WTC11 (cell line): ENCODE measurements around the gene NUDT19. TPM values are rescaled to one million over a fixed set of nuclear protein-coding genes. Genes with fewer than 3 reads are reported as not detected.

Experiments
- ATF2 ChIP-seq: sonication (generic); formaldehyde crosslinking; IDR thresholded peaks from 2 replicates; pipeline ENCODE4 v1.8.1; 2022; ENCODE audit warnings: low read depth, missing genetic modification reagents, borderline replicate concordance
- ATF6 ChIP-seq: sonication (generic); formaldehyde crosslinking; IDR thresholded peaks from 2 replicates; pipeline ENCODE4 v1.8.1; 2023; ENCODE audit warnings: mild to moderate bottlenecking, missing genetic modification reagents
- ELF4 ChIP-seq: sonication (generic); formaldehyde crosslinking; IDR thresholded peaks from 2 replicates; pipeline ENCODE4 v1.8.1; 2022; ENCODE audit warnings: low read depth, mild to moderate bottlenecking, moderate library complexity, missing genetic modification reagents
- EMX1 ChIP-seq: fragments of 250-450 bp; sonication (Bioruptor Pico); IDR thresholded peaks from 2 replicates; pipeline ENCODE4 v1.8.0; 2021; ENCODE audit warnings: mild to moderate bottlenecking
- ESRRA ChIP-seq: sonication (generic); formaldehyde crosslinking; IDR thresholded peaks from 2 replicates; pipeline ENCODE4 v1.8.1; 2022; ENCODE audit warnings: mild to moderate bottlenecking, missing genetic modification reagents, borderline replicate concordance
- FOXP1 ChIP-seq: sonication (generic); formaldehyde crosslinking; IDR thresholded peaks from 2 replicates; pipeline ENCODE4 v1.8.0; 2022; ENCODE audit warnings: missing genetic modification reagents, mild to moderate bottlenecking, moderate library complexity, borderline replicate concordance
- JAZF1 ChIP-seq: fragments of 250-450 bp; sonication (Bioruptor Pico); IDR thresholded peaks from 2 replicates; pipeline ENCODE4 v1.9.0; 2021; ENCODE audit warnings: moderate library complexity, mild to moderate bottlenecking, inconsistent platforms
- RELA ChIP-seq: sonication (generic); formaldehyde crosslinking; IDR thresholded peaks from 2 replicates; pipeline ENCODE4 v1.8.1; 2022; ENCODE audit warnings: missing genetic modification reagents, mild to moderate bottlenecking, borderline replicate concordance
- USF1 ChIP-seq: sonication (generic); formaldehyde crosslinking; IDR thresholded peaks from 2 replicates; pipeline ENCODE4 v1.8.0; 2022; ENCODE audit warnings: mild to moderate bottlenecking, missing genetic modification reagents
- ZBTB43 ChIP-seq: sonication (generic); formaldehyde crosslinking; IDR thresholded peaks from 2 replicates; pipeline ENCODE4 v1.8.1; 2023; ENCODE audit warnings: mild to moderate bottlenecking, missing genetic modification reagents
- ZNF138 ChIP-seq: sonication (generic); formaldehyde crosslinking; conservative IDR thresholded peaks from 2 replicates; pipeline ENCODE4 v1.8.1; 2022; ENCODE audit warnings: mild to moderate bottlenecking, moderate library complexity, missing genetic modification reagents
- ZNF219 ChIP-seq: sonication (generic); formaldehyde crosslinking; IDR thresholded peaks from 2 replicates; pipeline ENCODE4 v1.8.0; 2023; ENCODE audit warnings: missing genetic modification reagents, mild to moderate bottlenecking, borderline replicate concordance
- ZNF317 ChIP-seq: sonication (generic); formaldehyde crosslinking; IDR thresholded peaks from 2 replicates; pipeline ENCODE4 v1.8.1; 2023; ENCODE audit warnings: low read depth, mild to moderate bottlenecking, moderate library complexity, missing genetic modification reagents, borderline replicate concordance
- ZNF423 ChIP-seq: fragments of 250-450 bp; sonication (Bioruptor Pico); IDR thresholded peaks from 2 replicates; pipeline ENCODE4 v2.1.2; 2022; ENCODE audit warnings: mild to moderate bottlenecking, moderate library complexity
- total RNA-seq: library from RNA; stranded (reverse); gene quantifications from 3 replicates; pipeline ENCODE4 v1.2.3, GENCODE V29; 2021
- TF ChIP-seq, protein P1 (sequence below): fragments of 250-450 bp; sonication (Bioruptor Pico); IDR thresholded peaks from 2 replicates; pipeline ENCODE4 v2.1.2; 2022; ENCODE audit warnings: mild to moderate bottlenecking, moderate library complexity
- TF ChIP-seq, protein P2 (sequence below): fragments of 250-450 bp; sonication (Bioruptor Pico); IDR thresholded peaks from 2 replicates; pipeline ENCODE4 v1.9.0; 2021; ENCODE audit warnings: mild to moderate bottlenecking, borderline replicate concordance
- TF ChIP-seq, protein P3 (sequence below): sonication (generic); formaldehyde crosslinking; IDR thresholded peaks from 2 replicates; pipeline ENCODE4 v1.8.0; 2022; ENCODE audit warnings: mild to moderate bottlenecking, missing genetic modification reagents
- TF ChIP-seq, protein P4 (sequence below): sonication (generic); formaldehyde crosslinking; IDR thresholded peaks from 2 replicates; pipeline ENCODE4 v1.8.1; 2022; ENCODE audit warnings: missing genetic modification reagents, borderline replicate concordance
- TF ChIP-seq, protein P5 (sequence below): fragments of 250-450 bp; sonication (Bioruptor Pico); conservative IDR thresholded peaks from 2 replicates; pipeline ENCODE4 v1.9.0; 2021; ENCODE audit warnings: mild to moderate bottlenecking
- TF ChIP-seq, protein P6 (sequence below): sonication (generic); formaldehyde crosslinking; conservative IDR thresholded peaks from 2 replicates; pipeline ENCODE4 v1.8.1; 2022; ENCODE audit warnings: mild to moderate bottlenecking, missing genetic modification reagents

Gene NUDT19
- total RNA-seq, 1 experiment from 2014 or later = 2.4 TPM

DNA sequence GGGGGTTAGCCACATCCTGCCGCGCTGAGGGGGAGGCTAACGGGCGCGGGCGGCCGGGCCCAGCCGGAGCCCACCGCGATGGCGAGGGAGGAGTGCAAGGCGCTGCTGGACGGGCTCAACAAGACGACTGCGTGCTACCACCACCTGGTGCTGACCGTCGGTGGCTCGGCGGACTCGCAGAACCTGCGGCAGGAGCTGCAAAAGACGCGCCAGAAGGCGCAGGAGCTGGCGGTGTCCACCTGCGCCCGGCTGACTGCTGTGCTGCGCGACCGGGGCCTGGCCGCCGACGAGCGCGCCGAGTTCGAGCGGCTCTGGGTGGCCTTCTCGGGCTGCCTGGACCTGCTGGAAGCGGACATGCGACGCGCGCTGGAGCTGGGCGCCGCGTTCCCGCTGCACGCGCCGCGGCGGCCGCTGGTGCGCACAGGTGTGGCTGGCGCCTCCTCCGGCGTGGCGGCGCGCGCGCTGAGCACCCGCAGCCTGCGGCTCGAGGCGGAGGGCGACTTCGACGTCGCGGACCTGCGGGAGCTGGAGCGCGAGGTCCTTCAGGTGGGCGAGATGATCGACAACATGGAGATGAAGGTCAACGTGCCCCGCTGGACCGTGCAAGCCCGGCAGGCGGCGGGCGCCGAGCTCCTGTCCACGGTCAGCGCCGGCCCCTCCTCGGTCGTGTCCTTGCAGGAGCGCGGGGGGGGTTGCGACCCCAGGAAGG is 15.3 kb upstream of the NUDT19 start (continued):
- TF ChIP-seq, protein P1, sequence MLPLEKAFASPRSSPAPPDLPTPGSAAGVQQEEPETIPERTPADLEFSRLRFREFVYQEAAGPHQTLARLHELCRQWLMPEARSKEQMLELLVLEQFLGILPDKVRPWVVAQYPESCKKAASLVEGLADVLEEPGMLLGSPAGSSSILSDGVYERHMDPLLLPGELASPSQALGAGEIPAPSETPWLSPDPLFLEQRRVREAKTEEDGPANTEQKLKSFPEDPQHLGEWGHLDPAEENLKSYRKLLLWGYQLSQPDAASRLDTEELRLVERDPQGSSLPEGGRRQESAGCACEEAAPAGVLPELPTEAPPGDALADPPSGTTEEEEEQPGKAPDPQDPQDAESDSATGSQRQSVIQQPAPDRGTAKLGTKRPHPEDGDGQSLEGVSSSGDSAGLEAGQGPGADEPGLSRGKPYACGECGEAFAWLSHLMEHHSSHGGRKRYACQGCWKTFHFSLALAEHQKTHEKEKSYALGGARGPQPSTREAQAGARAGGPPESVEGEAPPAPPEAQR = no peak
- TF ChIP-seq RELA (CRISPR knock-in tag) (no peak), ELF4 (no peak), ATF2 (CRISPR knock-in tag) (no peak), ESRRA (no peak), JAZF1 (no peak), ATF6 (CRISPR knock-in tag) (no peak), FOXP1 (peak; percentile 94), ZNF423 (CRISPR knock-in tag) (no peak), ZNF138 (CRISPR knock-in tag) (no peak), ZNF317 (CRISPR knock-in tag) (no peak), EMX1 (no peak), ZNF219 (CRISPR knock-in tag) (no peak), ZBTB43 (CRISPR knock-in tag) (no peak), USF1 (no peak)
- TF ChIP-seq, protein P2, sequence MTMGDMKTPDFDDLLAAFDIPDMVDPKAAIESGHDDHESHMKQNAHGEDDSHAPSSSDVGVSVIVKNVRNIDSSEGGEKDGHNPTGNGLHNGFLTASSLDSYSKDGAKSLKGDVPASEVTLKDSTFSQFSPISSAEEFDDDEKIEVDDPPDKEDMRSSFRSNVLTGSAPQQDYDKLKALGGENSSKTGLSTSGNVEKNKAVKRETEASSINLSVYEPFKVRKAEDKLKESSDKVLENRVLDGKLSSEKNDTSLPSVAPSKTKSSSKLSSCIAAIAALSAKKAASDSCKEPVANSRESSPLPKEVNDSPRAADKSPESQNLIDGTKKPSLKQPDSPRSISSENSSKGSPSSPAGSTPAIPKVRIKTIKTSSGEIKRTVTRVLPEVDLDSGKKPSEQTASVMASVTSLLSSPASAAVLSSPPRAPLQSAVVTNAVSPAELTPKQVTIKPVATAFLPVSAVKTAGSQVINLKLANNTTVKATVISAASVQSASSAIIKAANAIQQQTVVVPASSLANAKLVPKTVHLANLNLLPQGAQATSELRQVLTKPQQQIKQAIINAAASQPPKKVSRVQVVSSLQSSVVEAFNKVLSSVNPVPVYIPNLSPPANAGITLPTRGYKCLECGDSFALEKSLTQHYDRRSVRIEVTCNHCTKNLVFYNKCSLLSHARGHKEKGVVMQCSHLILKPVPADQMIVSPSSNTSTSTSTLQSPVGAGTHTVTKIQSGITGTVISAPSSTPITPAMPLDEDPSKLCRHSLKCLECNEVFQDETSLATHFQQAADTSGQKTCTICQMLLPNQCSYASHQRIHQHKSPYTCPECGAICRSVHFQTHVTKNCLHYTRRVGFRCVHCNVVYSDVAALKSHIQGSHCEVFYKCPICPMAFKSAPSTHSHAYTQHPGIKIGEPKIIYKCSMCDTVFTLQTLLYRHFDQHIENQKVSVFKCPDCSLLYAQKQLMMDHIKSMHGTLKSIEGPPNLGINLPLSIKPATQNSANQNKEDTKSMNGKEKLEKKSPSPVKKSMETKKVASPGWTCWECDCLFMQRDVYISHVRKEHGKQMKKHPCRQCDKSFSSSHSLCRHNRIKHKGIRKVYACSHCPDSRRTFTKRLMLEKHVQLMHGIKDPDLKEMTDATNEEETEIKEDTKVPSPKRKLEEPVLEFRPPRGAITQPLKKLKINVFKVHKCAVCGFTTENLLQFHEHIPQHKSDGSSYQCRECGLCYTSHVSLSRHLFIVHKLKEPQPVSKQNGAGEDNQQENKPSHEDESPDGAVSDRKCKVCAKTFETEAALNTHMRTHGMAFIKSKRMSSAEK = no peak
- TF ChIP-seq, protein P3, sequence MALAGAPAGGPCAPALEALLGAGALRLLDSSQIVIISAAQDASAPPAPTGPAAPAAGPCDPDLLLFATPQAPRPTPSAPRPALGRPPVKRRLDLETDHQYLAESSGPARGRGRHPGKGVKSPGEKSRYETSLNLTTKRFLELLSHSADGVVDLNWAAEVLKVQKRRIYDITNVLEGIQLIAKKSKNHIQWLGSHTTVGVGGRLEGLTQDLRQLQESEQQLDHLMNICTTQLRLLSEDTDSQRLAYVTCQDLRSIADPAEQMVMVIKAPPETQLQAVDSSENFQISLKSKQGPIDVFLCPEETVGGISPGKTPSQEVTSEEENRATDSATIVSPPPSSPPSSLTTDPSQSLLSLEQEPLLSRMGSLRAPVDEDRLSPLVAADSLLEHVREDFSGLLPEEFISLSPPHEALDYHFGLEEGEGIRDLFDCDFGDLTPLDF (CRISPR knock-in tag) = no peak
- TF ChIP-seq, protein P4, sequence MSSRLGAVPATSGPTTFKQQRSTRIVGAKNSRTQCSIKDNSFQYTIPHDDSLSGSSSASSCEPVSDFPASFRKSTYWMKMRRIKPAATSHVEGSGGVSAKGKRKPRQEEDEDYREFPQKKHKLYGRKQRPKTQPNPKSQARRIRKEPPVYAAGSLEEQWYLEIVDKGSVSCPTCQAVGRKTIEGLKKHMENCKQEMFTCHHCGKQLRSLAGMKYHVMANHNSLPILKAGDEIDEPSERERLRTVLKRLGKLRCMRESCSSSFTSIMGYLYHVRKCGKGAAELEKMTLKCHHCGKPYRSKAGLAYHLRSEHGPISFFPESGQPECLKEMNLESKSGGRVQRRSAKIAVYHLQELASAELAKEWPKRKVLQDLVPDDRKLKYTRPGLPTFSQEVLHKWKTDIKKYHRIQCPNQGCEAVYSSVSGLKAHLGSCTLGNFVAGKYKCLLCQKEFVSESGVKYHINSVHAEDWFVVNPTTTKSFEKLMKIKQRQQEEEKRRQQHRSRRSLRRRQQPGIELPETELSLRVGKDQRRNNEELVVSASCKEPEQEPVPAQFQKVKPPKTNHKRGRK (CRISPR knock-in tag) = no peak
- TF ChIP-seq, protein P5, sequence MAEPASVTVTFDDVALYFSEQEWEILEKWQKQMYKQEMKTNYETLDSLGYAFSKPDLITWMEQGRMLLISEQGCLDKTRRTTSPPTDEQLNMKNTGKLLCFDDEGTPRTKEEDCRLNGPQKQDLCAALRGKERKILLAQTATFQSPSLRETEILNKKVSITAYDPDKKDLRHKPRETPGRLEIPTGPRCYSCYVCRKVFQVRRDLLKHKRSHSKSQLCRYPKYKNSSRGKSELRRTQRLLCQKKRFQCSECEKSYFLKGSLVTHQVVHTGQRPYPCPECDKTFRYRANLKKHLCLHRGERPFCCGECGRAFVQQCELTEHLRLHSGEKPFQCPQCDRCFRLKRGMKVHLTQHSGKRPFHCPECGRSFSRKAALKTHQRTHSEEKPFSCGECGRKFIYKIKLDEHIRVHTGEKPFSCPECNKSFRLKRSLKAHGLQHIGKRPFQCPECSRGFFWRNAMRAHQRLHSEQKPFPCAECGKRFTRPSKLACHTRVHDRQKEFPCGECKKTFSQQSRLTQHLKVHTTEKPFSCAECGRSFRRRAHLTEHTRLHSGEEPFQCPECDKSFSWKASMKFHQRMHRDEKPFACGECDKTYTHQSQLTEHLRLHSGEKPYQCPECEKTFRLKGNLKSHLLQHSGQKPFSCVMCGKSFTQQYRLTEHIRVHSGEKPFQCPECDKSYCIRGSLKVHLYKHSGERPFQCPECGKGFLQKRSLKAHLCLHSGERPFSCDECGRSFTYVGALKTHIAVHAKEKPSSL = no peak
- TF ChIP-seq, protein P6, sequence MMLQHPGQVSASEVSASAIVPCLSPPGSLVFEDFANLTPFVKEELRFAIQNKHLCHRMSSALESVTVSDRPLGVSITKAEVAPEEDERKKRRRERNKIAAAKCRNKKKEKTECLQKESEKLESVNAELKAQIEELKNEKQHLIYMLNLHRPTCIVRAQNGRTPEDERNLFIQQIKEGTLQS (CRISPR knock-in tag) = no peak
